HG02759 (cell line): Measurements from ENCODE around the gene RANGAP1.

Source experiments
- ATAC-seq: cut with Tn5 transposase; IDR thresholded peaks from one replicate; pipeline ENCODE4 v1.9.1; 2021; ENCODE audit warnings: mild to moderate bottlenecking, moderate library complexity; ENCODE audit not compliant: unreplicated experiment

Gene RANGAP1

GRCh38 chr22:41204066-41204465 is 81.9 kb downstream of the RANGAP1 start:
- no peak for ATAC-seq

- ATAC-seq, result no peak
Measured at GRCh38 chr22:41203118-41203517, 82.9 kb downstream of the RANGAP1 start.

GRCh38 chr22:41201141-41201540 is 84.8 kb downstream of the RANGAP1 start:
- ATAC-seq, result no peak

GRCh38 chr22:41198027-41198580 is 87.9 kb downstream of the RANGAP1 start:
- no peak for ATAC-seq

GRCh38 chr22:41197038-41197972 is 88.7 kb downstream of the RANGAP1 start:
- ATAC-seq, result peak; percentile 89
